ENCODE measurements around the gene ZNF407.

ZNF407 gene

GRCh38 chr18:75110311-75110710 is 512.6 kb downstream of the ZNF407 start:
- TF ChIP-seq GATA2 (IDR thresholded peaks at IDR 0.05; ENCODE audit: low read depth, low read length): no peak
- no peak for TF ChIP-seq GATA3 (IDR thresholded peaks at IDR 0.05; ENCODE audit: low read depth, low read length)

- no peak for TF ChIP-seq GATA2 (IDR thresholded peaks at IDR 0.05; ENCODE audit: low read depth, low read length)
- TF ChIP-seq GATA3 (IDR thresholded peaks at IDR 0.05; ENCODE audit: low read depth, low read length): no peak
These were observed 513.3 kb downstream of the ZNF407 start for GRCh38 chr18:75110846-75111415.

GRCh38 chr18:75111760-75112159 is 514.1 kb downstream of the ZNF407 start:
- TF ChIP-seq GATA3 (IDR thresholded peaks at IDR 0.05; ENCODE audit: low read depth, low read length): no peak
- TF ChIP-seq GATA2 (IDR thresholded peaks at IDR 0.05; ENCODE audit: low read depth, low read length): no peak

- TF ChIP-seq GATA2 (IDR thresholded peaks at IDR 0.05; ENCODE audit: low read depth, low read length) (no peak), GATA3 (IDR thresholded peaks at IDR 0.05; ENCODE audit: low read depth, low read length) (no peak)
These were observed 514.8 kb downstream of the ZNF407 start for GRCh38 chr18:75112186-75113096.

- no peak for TF ChIP-seq GATA3 (IDR thresholded peaks at IDR 0.05; ENCODE audit: low read depth, low read length)
These were observed 515.8 kb downstream of the ZNF407 start for GRCh38 chr18:75113455-75113854.

- TF ChIP-seq GATA3 (IDR thresholded peaks at IDR 0.05; ENCODE audit: low read depth, low read length) (no peak), GATA2 (IDR thresholded peaks at IDR 0.05; ENCODE audit: low read depth, low read length) (no peak)
These were observed 516.6 kb downstream of the ZNF407 start for GRCh38 chr18:75114231-75114764.

Data from SH-SY5Y (cell line).